ENCODE data around the gene GHDC. TPM values are rescaled to one million over a fixed set of nuclear protein-coding genes. Genes with fewer than 3 reads are reported as not detected.

Gene GHDC
- total and polyA plus RNA-seq, 2 donors (not counting 3 experiments of a cell fraction or from before 2014, with no cell fraction given): 9.8 to 11.2 TPM

- Histone ChIP-seq H2AFZ (ENCODE audit: low read depth, low read length) (no peak overlapping the region), H4K20me1 (replicated peaks; ENCODE audit: control insufficient read depth, extremely low read depth, insufficient read depth, low read length) (no peaks in the 10 kb centered on the region), H3K4me1 (ENCODE audit: control insufficient read depth, extremely low read depth, insufficient read depth, low read length) (no peaks in the 10 kb centered on the region), H3K79me2 (ENCODE audit: control insufficient read depth, insufficient read depth, low read length) (no peaks in the 10 kb centered on the region), H3K27ac (ENCODE audit: insufficient read depth, low read depth, low read length) (no peak overlapping the region), H3K4me3 (replicated peaks in 1 of 3; ENCODE audit: insufficient read depth in 1 of 3, low read depth in 1 of 3, low read length in 3 of 3) (no peak overlapping the region), H3K27me3 (ENCODE audit: control insufficient read depth in 2 of 2, insufficient read depth in 2 of 2, low read length in 2 of 2) (peaks cover 0 to 2% of the 10 kb centered on the region in 2 experiments), H3K9me3 (replicated peaks; ENCODE audit: control insufficient read depth, insufficient read depth, low read length) (no peaks in the 10 kb centered on the region), H3K9ac (replicated peaks; ENCODE audit: extremely low read depth, insufficient read depth, low read length) (no peak overlapping the region), H3K4me2 (ENCODE audit: insufficient read depth, low read length) (no peak overlapping the region), H3K36me3 (ENCODE audit: control insufficient read depth in 2 of 2, extremely low read depth in 1 of 2, insufficient read depth in 2 of 2, low read length in 2 of 2) (no peaks in the 10 kb centered on the region), H3K9me1 (replicated peaks; ENCODE audit: control insufficient read depth, extremely low read depth, insufficient read depth, low read length) (no peaks in the 10 kb centered on the region)
- DNase-seq (ENCODE audit: low read depth, low spot score): no peak
- no peak for TF ChIP-seq EZH2 (IDR thresholded peaks at IDR 0.05; ENCODE audit: borderline replicate concordance, low read depth, low read length, severe bottlenecking)
- TF ChIP-seq POLR2A (IDR thresholded peaks at IDR 0.05; ENCODE audit: low read depth, low read length): no peak
- TF ChIP-seq MAX (IDR thresholded peaks at IDR 0.05; ENCODE audit: insufficient read depth, insufficient read length): no peak
- TF ChIP-seq JUN (IDR thresholded peaks at IDR 0.05; ENCODE audit: borderline replicate concordance, insufficient read depth, insufficient read length, low read depth): no peak
- no peak for TF ChIP-seq FOS (IDR thresholded peaks at IDR 0.05; ENCODE audit: borderline replicate concordance, insufficient read depth, low read length)
- FAIRE-seq: no peak
- ChIA-PET POLR2A (no interaction called here), CTCF (no interaction called here)
- dilution Hi-C loops (cut with MboI; ENCODE audit: extremely low pct_ligation_motif_present, low sequenced_read_pairs) (no loop called here), intact Hi-C loops (cut with micrococcal nuclease) (no loop called here)
- no TSS peak for BruUV-seq (replicated peaks)
Observed at GRCh38 chr17:42166196-42166763, 28.0 kb downstream of the GHDC start.

GRCh38 chr17:42165751-42166150, 28.5 kb downstream of the GHDC start:
- no peak overlapping the region for H3K4me2 ChIP-seq (ENCODE audit: insufficient read depth, low read length)
- no peaks in the 10 kb centered on the region for H3K36me3 ChIP-seq (ENCODE audit: control insufficient read depth in 2 of 2, extremely low read depth in 1 of 2, insufficient read depth in 2 of 2, low read length in 2 of 2)
- H2AFZ ChIP-seq (ENCODE audit: low read depth, low read length): no peak overlapping the region
- TF ChIP-seq MYC (IDR thresholded peaks at IDR 0.05; ENCODE audit: low read depth, low read length): no peak
- TF ChIP-seq MAX (IDR thresholded peaks at IDR 0.05; ENCODE audit: insufficient read depth, insufficient read length): no peak
- TF ChIP-seq CTCF (IDR thresholded peaks at IDR 0.05; ENCODE audit: extremely low read depth in 1 of 2, insufficient read depth in 1 of 2, low read depth in 1 of 2, low read length in 2 of 2): no peak
- no peak for TF ChIP-seq POLR2AphosphoS5 (IDR thresholded peaks at IDR 0.05; ENCODE audit: insufficient read depth, low read depth, low read length)
- TF ChIP-seq JUN (IDR thresholded peaks at IDR 0.05; ENCODE audit: borderline replicate concordance, insufficient read depth, insufficient read length, low read depth): no peak
- no peak for TF ChIP-seq EZH2 (IDR thresholded peaks at IDR 0.05; ENCODE audit: borderline replicate concordance, low read depth, low read length, severe bottlenecking)
- TF ChIP-seq POLR2A (IDR thresholded peaks at IDR 0.05; ENCODE audit: low read depth, low read length): no peak
- no peak for TF ChIP-seq GATA2 (IDR thresholded peaks at IDR 0.05; ENCODE audit: insufficient read depth, insufficient read length, low read depth, low read length)
- no peak for TF ChIP-seq FOS (IDR thresholded peaks at IDR 0.05; ENCODE audit: borderline replicate concordance, insufficient read depth, low read length)
- no peak overlapping the region for H3K4me3 ChIP-seq (replicated peaks in 1 of 3; ENCODE audit: insufficient read depth in 1 of 3, low read depth in 1 of 3, low read length in 3 of 3)
- H4K20me1 ChIP-seq (replicated peaks; ENCODE audit: control insufficient read depth, extremely low read depth, insufficient read depth, low read length): no peaks in the 10 kb centered on the region
- ChIA-PET CTCF (no interaction called here), POLR2A (no interaction called here)
- H3K27ac ChIP-seq (ENCODE audit: insufficient read depth, low read depth, low read length): no peak overlapping the region
- no peaks in the 10 kb centered on the region for H3K9me3 ChIP-seq (replicated peaks; ENCODE audit: control insufficient read depth, insufficient read depth, low read length)
- DNase-seq (ENCODE audit: low read depth, low spot score): no peak
- BruUV-seq (replicated peaks): no TSS peak
- no peaks in the 10 kb centered on the region for H3K79me2 ChIP-seq (ENCODE audit: control insufficient read depth, insufficient read depth, low read length)
- no peaks in the 10 kb centered on the region for H3K9me1 ChIP-seq (replicated peaks; ENCODE audit: control insufficient read depth, extremely low read depth, insufficient read depth, low read length)
- H3K9ac ChIP-seq (replicated peaks; ENCODE audit: extremely low read depth, insufficient read depth, low read length): no peak overlapping the region
- no peaks in the 10 kb centered on the region for H3K27me3 ChIP-seq (ENCODE audit: control insufficient read depth in 2 of 2, insufficient read depth in 2 of 2, low read length in 2 of 2)
- FAIRE-seq: no peak
- H3K4me1 ChIP-seq (ENCODE audit: control insufficient read depth, extremely low read depth, insufficient read depth, low read length): no peaks in the 10 kb centered on the region
- dilution Hi-C loops (cut with MboI; ENCODE audit: extremely low pct_ligation_motif_present, low sequenced_read_pairs): no loop called here
- intact Hi-C loops (cut with micrococcal nuclease): no loop called here

Measured in endothelial cell of umbilical vein (primary cell).